Neural cell (in vitro differentiated cells): ENCODE results near the gene IKZF1.

Experiments
- CTCF ChIP-seq: fragments of 450-650 bp; IDR thresholded peaks from 2 replicates; pipeline ENCODE4 v1.5.1; 2014; ENCODE audit warnings: antibody characterized with exemption, mild to moderate bottlenecking, moderate library complexity; ENCODE audit not compliant: poor library complexity, severe bottlenecking
- EZH2 ChIP-seq: fragments of 200-600, 300-800 bp; shearing (Covaris generic), sonication (generic); IDR thresholded peaks from 2 replicates; pipeline ENCODE4 v1.6.1; 2014; ENCODE audit warnings: antibody characterized with exemption, low read length, borderline replicate concordance, mild to moderate bottlenecking; ENCODE audit not compliant: insufficient read depth, poor library complexity, severe bottlenecking
- MXI1 ChIP-seq: fragments of 450-650 bp; conservative IDR thresholded peaks from 2 replicates; pipeline ENCODE4 v1.6.1; 2014; ENCODE audit warnings: antibody characterized with exemption, mild to moderate bottlenecking; ENCODE audit not compliant: poor library complexity, severe bottlenecking
- POLR2AphosphoS5 ChIP-seq: IDR thresholded peaks from 2 replicates; pipeline ENCODE4 v1.6.1; 2012
- RAD21 ChIP-seq: fragments of 450-650 bp; conservative IDR thresholded peaks from 2 replicates; pipeline ENCODE4 v1.6.1; 2014; ENCODE audit warnings: antibody characterized with exemption, mild to moderate bottlenecking, moderate library complexity
- SMC3 ChIP-seq: fragments of 450-650 bp; conservative IDR thresholded peaks from 2 replicates; pipeline ENCODE4 v1.6.1; 2014; ENCODE audit warnings: antibody characterized with exemption, mild to moderate bottlenecking, moderate library complexity; ENCODE audit not compliant: poor library complexity
- TAF1 ChIP-seq: IDR thresholded peaks from 2 replicates; pipeline ENCODE4 v1.6.1; 2012; ENCODE audit warnings: low read depth

GRCh38 chr7:50389961-50390360 lies 85.4 kb downstream of the IKZF1 start:
- no peak for TF ChIP-seq CTCF
- no peak for TF ChIP-seq MXI1
- TF ChIP-seq SMC3 = no peak
- TF ChIP-seq EZH2 = no peak
- no peak for TF ChIP-seq RAD21
- TF ChIP-seq TAF1 = no peak
- no peak for TF ChIP-seq POLR2AphosphoS5
